ENCODE measurements around the gene ADAM12.

The ADAM12 gene

DNA sequence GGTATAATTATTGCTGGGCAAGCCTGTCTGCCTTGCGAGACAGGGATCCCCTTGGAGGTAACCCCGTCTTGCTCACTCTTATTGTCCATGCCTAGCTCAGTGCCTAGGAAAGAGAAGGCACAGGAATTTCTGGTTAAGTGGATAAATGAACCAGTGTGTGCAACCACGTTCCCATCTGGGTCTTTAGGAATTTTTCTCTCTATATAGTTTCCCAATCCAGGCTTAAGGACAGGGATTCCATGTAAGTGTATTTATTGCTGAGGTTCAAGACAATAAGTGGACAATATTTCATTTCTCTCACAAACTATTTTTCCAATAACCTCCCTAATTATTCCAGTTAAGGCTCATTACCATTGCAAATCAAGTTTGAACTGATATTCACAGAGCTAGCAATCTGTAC, 8.9 kb upstream of the ADAM12 start:
- no peak for DNase-seq (ENCODE audit: low read depth)
- no peak overlapping the region for H3K4me3 ChIP-seq (ENCODE audit: low read depth, low read length)
- TF ChIP-seq, protein P1, sequence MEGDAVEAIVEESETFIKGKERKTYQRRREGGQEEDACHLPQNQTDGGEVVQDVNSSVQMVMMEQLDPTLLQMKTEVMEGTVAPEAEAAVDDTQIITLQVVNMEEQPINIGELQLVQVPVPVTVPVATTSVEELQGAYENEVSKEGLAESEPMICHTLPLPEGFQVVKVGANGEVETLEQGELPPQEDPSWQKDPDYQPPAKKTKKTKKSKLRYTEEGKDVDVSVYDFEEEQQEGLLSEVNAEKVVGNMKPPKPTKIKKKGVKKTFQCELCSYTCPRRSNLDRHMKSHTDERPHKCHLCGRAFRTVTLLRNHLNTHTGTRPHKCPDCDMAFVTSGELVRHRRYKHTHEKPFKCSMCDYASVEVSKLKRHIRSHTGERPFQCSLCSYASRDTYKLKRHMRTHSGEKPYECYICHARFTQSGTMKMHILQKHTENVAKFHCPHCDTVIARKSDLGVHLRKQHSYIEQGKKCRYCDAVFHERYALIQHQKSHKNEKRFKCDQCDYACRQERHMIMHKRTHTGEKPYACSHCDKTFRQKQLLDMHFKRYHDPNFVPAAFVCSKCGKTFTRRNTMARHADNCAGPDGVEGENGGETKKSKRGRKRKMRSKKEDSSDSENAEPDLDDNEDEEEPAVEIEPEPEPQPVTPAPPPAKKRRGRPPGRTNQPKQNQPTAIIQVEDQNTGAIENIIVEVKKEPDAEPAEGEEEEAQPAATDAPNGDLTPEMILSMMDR (IDR thresholded peaks at IDR 0.05; ENCODE audit: low read depth, low read length, missing control alignments): no peak

DNA sequence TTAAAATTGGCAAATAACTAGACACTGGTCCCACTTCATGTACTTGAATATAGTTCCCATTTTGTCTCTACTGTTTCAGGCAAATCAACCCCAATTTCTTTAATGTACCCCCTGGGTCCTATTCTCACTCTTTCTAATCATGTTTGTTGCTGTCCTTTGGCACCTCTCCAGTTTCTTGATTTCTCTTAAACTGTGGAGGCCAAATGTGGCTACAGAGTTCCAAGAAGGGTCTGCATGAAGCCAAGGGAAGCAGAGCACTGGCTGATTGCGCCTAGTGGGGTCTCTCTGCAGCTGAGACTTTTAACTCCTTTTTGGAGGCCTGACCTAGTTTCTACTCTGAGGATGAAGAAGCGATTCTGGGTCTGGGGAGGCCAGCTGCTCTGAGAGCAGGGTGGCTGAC, 6.7 kb upstream of the ADAM12 start:
- no peak for DNase-seq (ENCODE audit: low read depth)
- no peak overlapping the region for H3K4me3 ChIP-seq (ENCODE audit: low read depth, low read length)
- TF ChIP-seq, protein P1 (IDR thresholded peaks at IDR 0.05; ENCODE audit: low read depth, low read length, missing control alignments): no peak

DNA sequence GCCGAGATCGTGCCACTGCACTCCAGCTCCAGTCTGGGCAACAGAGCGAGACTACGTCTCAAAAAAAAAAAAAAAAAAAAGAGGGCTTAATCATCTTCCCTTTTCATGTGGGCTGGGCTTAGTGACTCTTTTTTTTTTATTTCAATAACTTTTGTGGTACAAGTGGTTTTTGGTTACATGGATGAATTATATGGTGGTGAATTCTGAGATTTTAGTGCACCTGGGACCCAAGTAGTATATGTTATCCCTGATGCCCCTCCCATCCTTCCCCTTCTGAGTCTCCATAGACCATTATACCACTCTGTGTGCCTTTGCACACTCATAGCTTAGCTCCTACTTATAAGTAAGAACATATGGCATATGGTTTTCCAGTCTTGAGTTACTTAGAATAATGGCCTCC, 4.8 kb upstream of the ADAM12 start:
- DNase-seq (ENCODE audit: low read depth): no peak
- TF ChIP-seq, protein P1 (IDR thresholded peaks at IDR 0.05; ENCODE audit: low read depth, low read length, missing control alignments): no peak
- no peak overlapping the region for H3K4me3 ChIP-seq (ENCODE audit: low read depth, low read length)

DNA sequence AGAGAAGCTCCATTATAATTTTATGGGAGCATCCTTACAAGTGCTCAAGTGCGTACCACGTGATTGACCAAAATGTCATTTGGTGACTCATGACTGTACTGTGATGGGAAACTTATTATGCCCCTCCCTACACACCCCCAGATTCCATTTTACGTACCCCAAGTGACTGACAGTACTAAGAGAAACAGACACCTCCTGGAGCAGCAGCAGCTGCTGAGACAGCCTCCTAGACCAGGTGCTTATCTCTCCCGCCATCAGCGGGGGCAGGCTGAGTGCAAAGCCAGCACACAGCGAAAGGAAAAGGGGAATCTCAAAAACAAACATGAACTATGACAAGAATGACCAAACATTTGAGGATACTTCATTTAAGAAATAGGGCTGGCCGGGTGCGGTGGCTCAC, 4.2 kb upstream of the ADAM12 start:
- TF ChIP-seq, protein P1 (IDR thresholded peaks at IDR 0.05; ENCODE audit: low read depth, low read length, missing control alignments): no peak
- no peak for DNase-seq (ENCODE audit: low read depth)
- no peak overlapping the region for H3K4me3 ChIP-seq (ENCODE audit: low read depth, low read length)

DNA sequence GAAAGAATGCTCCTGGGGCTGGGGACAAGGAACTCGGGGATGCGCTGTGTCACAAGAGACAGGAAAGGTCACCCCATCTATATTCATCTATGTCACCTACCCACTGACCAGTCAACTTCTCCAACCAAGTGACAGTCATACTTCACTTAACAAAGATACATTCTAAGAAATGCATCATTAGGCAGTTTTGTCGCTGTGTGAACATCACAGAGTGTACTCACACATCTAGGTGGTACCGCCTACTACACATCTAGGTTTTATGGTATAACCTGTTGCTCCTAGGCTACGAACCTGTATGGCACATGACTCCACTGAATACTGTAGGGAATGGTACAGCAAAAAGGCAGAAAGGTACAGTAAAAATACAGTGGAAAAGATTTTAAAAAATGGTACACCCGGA, 3.8 kb upstream of the ADAM12 start:
- TF ChIP-seq, protein P1 (IDR thresholded peaks at IDR 0.05; ENCODE audit: low read depth, low read length, missing control alignments): no peak
- DNase-seq (ENCODE audit: low read depth): no peak
- H3K4me3 ChIP-seq (ENCODE audit: low read depth, low read length): no peak overlapping the region

DNA sequence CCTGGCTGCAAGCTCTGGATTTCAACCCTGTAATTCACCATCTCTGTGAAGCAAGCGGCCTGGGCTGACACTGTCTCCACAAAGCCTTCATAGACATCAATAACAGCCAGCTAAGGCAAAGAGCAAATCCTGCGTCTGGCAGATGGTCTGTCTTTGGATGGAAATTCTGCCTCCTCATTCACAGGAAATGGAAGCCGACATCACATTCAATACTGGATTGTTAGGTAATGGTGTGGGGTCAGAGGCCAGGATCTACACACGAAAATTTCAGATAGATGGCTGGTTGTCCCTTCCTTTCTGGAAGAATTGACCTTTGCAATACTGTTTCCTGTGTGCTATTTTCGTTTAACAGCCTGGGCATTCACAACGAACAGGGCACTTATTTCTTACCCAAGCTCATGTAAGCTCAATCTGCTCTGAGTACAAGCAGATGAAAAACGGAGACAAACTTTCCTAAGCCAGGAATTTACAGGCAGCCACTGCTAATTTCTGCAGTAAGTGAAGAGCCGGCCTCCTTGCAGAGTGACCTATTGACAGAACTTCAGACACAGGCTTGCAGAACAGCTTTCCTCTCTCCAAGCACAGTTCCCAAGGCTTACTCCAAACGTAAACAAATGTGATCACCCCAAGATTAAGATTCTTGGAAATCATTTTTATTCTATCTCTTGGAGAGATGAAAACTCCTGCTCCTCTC, 3.1 kb upstream of the ADAM12 start:
- H3K4me3 ChIP-seq (ENCODE audit: low read depth, low read length): no peak overlapping the region
- no peak for DNase-seq (ENCODE audit: low read depth)
- TF ChIP-seq, protein P1 (IDR thresholded peaks at IDR 0.05; ENCODE audit: low read depth, low read length, missing control alignments): no peak

DNA sequence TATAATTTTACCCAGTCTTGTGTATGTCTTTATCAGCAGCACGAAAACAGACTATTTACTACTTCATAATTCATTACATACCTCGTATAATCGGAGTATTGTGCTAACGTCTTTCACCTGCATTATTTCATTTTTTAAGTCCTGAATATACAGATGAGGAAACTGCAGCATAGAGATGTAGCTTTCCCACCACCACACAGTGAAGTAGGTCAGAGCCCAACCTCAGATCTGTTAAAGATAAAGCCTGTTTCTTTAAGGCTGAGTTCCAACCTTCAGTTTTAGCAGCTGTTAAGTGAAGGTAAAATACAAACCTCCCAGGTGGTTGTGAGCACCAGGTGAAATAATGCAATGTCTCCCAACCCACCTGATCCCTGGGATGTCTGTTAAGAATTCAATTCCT, 2.0 kb upstream of the ADAM12 start:
- H3K4me3 ChIP-seq (ENCODE audit: low read depth, low read length): no peak overlapping the region
- TF ChIP-seq, protein P1 (IDR thresholded peaks at IDR 0.05; ENCODE audit: low read depth, low read length, missing control alignments): no peak
- no peak for DNase-seq (ENCODE audit: low read depth)
